Neural crest cell (in vitro differentiated cells): ENCODE measurements around the gene ATP9B. TPM values are rescaled to one million over a fixed set of nuclear protein-coding genes. Genes with fewer than 3 reads are reported as not detected.
"Not testable (repeated sequence)": the region's sequence is repeated elsewhere in the genome, so short reads cannot be mapped to it uniquely, and the experiment has no call there.

Experiments
- DNase-seq: peaks from one replicate; pipeline ENCODE4 v3.0.0; 2021; ENCODE audit warnings: low read depth, mixed read lengths, low spot score
- H3K27ac Mint-ChIP-seq: one replicate; pipeline ENCODE4 v1.8.0; 2021; ENCODE audit warnings: mild to moderate bottlenecking, mixed read lengths; ENCODE audit not compliant: unreplicated experiment
- H3K27me3 Mint-ChIP-seq: 2 replicates; pipeline ENCODE4 v1.8.0; 2021; ENCODE audit warnings: low read depth, mild to moderate bottlenecking, mixed read lengths
- H3K36me3 Mint-ChIP-seq: 2 replicates; pipeline ENCODE4 v1.8.0; 2021; ENCODE audit warnings: low read depth, mild to moderate bottlenecking, mixed read lengths
- H3K4me1 Mint-ChIP-seq: 2 replicates; pipeline ENCODE4 v1.8.0; 2021; ENCODE audit warnings: mixed read lengths
- H3K4me3 Mint-ChIP-seq: one replicate; pipeline ENCODE4 v1.8.0; 2021; ENCODE audit warnings: mild to moderate bottlenecking, mixed read lengths
- H3K9me3 Mint-ChIP-seq: 2 replicates; pipeline ENCODE4 v1.8.0; 2021; ENCODE audit warnings: mixed read lengths
- CTCF ChIP-seq: fragments of 200-600 bp; sonication (generic); conservative IDR thresholded peaks from 2 replicates; pipeline ENCODE4 v1.5.0; 2021; ENCODE audit warnings: antibody characterized with exemption, mild to moderate bottlenecking
- total RNA-seq: library from RNA; stranded (reverse); gene quantifications from 2 replicates; pipeline ENCODE4 v1.2.1, GENCODE V29; 2021

The ATP9B gene
- total RNA-seq, 1 donor from 2014 or later = 32.9 TPM

- Mint-ChIP-seq H3K27me3 (no peaks in the 10 kb centered on the region), H3K4me3 (no peak overlapping the region), H3K9me3 (no peaks in the 10 kb centered on the region), H3K27ac (peak overlapping the region; percentile 51), H3K36me3 (peaks cover 15% of the 10 kb centered on the region), H3K4me1 (peaks cover 58% of the 10 kb centered on the region)
- TF ChIP-seq CTCF = no peak
- DNase-seq = no peak
Measured at GRCh38 chr18:79257480-79257879, 188.3 kb downstream of the ATP9B start.

DNA sequence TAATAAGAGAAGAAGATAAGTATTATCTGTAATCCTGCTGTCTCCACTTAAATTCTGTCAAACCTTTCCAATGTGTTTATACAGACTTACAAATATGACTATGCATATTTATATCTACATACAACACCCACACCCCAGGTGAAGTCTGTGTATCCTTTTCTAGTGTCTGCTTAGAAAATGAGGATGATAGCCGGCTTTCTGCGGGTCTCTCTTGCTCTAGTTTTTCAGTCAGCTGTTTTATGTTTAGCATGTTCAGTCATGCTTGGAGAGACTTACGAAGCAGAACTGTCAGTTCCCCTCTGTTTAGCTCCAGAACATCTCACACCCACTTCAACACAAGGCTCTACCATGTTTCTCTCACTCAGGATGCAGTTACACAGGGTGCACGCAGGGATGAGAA, 189.3 kb downstream of the ATP9B start:
- Mint-ChIP-seq H3K4me1 (peaks cover 57% of the 10 kb centered on the region), H3K27me3 (no peaks in the 10 kb centered on the region), H3K27ac (peak overlapping the region; percentile 28), H3K36me3 (peaks cover 16% of the 10 kb centered on the region), H3K9me3 (no peaks in the 10 kb centered on the region), H3K4me3 (no peak overlapping the region)
- TF ChIP-seq CTCF = no peak
- no peak for DNase-seq

DNA sequence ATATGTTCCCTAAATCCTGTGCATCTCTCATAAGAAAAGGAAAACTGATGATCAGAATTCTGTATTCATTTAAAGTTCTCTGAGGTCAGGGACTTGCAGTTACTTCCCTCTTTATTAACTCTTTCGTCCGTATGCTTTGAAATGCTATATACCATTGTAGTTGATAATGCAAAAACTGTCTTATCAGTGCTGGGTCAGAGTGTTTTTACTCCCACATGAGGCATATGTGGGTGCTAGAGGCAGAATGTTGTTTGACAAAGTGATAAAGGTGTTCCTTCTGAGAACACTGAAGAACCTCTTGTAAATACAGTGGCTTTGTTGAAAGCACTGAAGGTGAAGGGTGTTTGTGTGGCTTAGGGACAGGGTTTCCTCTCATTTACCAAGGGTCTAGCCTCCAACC, 190.0 kb downstream of the ATP9B start:
- H3K4me3 Mint-ChIP-seq = peak overlapping the region; percentile 56
- peaks cover 59% of the 10 kb centered on the region for H3K4me1 Mint-ChIP-seq
- H3K36me3 Mint-ChIP-seq = peaks cover 18% of the 10 kb centered on the region
- H3K9me3 Mint-ChIP-seq = no peaks in the 10 kb centered on the region
- peak overlapping the region; percentile 93 for H3K27ac Mint-ChIP-seq
- TF ChIP-seq CTCF = no peak
- H3K27me3 Mint-ChIP-seq = no peaks in the 10 kb centered on the region
- DNase-seq = no peak

DNA sequence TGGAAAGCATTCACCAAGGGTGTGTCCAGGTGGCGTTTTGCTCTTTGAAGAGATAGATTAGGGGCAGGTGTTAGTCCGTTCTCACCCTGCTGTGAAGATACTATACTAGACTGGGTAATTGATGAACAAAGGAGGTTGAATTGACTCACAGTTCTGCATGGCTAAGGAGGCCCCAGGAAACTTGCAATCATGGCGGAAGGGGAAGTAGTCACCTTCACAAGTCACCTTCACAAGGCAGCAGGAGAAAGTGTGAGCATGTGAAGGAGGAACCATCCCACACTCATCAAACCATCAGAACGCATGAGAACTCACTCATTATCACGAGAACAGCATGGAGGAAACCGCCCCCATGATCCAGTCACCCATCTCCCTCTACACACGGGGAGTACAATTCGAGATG, 190.8 kb downstream of the ATP9B start:
- DNase-seq = no peak
- Mint-ChIP-seq H3K9me3 (no peaks in the 10 kb centered on the region), H3K27ac (peak overlapping the region; percentile 96), H3K36me3 (peaks cover 21% of the 10 kb centered on the region), H3K27me3 (no peaks in the 10 kb centered on the region), H3K4me3 (no peak overlapping the region), H3K4me1 (peaks cover 54% of the 10 kb centered on the region)
- no peak for TF ChIP-seq CTCF

- Mint-ChIP-seq H3K27me3 (no peaks in the 10 kb centered on the region), H3K9me3 (peaks cover under 1% of the 10 kb centered on the region), H3K4me3 (peak overlapping the region; percentile 52), H3K36me3 (peaks cover 22% of the 10 kb centered on the region), H3K4me1 (peaks cover 49% of the 10 kb centered on the region), H3K27ac (peak overlapping the region; percentile 96)
- DNase-seq = no peak
- no peak for TF ChIP-seq CTCF
Measured at GRCh38 chr18:79260510-79260909, 191.3 kb downstream of the ATP9B start.

GRCh38 chr18:79265068-79265467, 195.9 kb downstream of the ATP9B start:
- not testable (repeated sequence) for H3K27me3 Mint-ChIP-seq, DNase-seq, H3K4me3 Mint-ChIP-seq, H3K9me3 Mint-ChIP-seq, H3K27ac Mint-ChIP-seq
- Mint-ChIP-seq H3K4me1 (peaks cover 24% of the 10 kb centered on the region), H3K36me3 (peaks cover 31% of the 10 kb centered on the region)

GRCh38 chr18:79271812-79272211, 202.6 kb downstream of the ATP9B start:
- not testable (repeated sequence) for DNase-seq, H3K9me3 Mint-ChIP-seq, H3K27ac Mint-ChIP-seq, H3K4me3 Mint-ChIP-seq, H3K27me3 Mint-ChIP-seq
- Mint-ChIP-seq H3K36me3 (peaks cover 20% of the 10 kb centered on the region), H3K4me1 (peaks cover 11% of the 10 kb centered on the region)
